CD4-positive, alpha-beta T cell treated with Interleukin-2 at 100 ng/mL for 4 hours (primary cell): ENCODE measurements around the gene MACROH2A2.
"Not testable (repeated sequence)": the region's sequence is repeated elsewhere in the genome, so short reads cannot be mapped to it uniquely, and the experiment has no call there.

Experiments used
- DNase-seq: peaks from one replicate; pipeline ENCODE4 v3.0.0-alpha.2; 2020; ENCODE audit warnings: low spot score

Gene MACROH2A2

GRCh38 chr10:70052462-70053217, at the start of gene MACROH2A2:
Gene MACROH2A2 (plus strand): TSS chr10:70052846. CDS start chr10:70075659, 22,813 bp downstream.
- no peak for DNase-seq

GRCh38 chr10:70007116-70007820, 45.4 kb upstream of the MACROH2A2 start:
- DNase-seq: no peak

DNA sequence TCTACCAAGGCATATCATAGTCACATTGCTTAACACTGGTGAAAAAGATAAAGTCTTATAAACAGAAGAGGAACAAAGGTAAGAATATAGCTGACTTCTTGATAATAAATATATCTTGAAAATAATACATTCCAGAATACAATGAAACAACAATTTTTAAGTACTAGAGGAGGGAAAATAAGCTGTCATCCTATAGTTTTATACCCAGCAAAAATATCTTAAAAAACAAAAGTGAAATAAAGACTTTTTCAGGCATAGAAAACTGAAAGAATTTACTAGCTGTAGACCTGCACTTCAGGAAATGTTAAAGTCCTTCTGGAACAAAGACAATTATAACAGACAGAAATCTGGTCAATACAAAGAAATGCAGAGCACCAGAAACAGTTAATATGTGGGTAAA, 21.4 kb upstream of the MACROH2A2 start:
- DNase-seq: no peak

DNA sequence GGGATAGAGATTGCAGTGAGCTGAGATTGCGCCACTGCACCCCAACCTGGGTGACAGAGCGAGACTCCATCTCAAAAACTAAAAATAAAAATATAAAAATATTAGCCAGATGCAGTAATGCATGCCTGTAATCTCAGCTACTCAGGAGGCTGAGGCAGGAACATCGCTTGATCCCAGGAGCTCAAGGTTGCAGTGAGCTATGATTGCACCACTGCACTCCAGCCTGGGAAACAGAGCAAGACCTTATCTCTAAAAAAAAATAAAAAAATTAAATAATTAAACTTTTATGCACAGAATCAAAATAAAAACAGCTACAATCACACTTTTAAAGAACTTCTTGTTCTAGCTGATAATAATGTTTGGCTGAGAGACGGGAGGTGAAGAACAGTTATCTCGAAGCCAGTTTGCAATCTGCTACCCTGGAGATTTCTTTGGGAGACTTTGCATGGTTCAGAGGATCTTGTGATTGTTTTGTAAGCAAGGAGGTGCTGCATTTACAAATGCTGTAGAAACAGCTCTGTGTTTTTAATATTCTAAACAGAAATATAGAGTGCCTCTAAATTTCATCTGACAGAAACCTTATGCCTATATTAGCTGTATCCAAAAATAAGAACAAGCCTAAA, 19.9 kb upstream of the MACROH2A2 start:
- DNase-seq: no peak

GRCh38 chr10:70034232-70034631, 18.4 kb upstream of the MACROH2A2 start:
- no peak for DNase-seq

DNA sequence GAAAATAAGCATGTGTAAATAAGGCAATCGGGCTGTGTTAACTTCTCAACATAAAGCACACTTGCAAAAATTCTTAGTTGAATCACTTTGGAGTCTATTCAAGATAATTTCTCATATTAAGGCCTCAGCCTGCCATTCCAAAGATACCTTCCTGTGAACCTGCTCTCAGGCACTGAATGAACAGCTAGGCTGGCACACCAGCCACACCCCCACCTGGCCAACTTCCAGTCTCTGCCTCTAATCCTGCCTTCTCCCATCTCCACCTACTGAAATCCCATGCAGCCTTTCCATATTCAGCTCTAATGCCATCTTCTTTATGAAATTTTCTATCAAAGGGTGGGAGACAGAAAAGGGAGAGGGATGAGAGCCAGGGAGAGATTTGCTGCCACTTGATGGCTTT, 17.1 kb upstream of the MACROH2A2 start:
- DNase-seq: no peak

DNA sequence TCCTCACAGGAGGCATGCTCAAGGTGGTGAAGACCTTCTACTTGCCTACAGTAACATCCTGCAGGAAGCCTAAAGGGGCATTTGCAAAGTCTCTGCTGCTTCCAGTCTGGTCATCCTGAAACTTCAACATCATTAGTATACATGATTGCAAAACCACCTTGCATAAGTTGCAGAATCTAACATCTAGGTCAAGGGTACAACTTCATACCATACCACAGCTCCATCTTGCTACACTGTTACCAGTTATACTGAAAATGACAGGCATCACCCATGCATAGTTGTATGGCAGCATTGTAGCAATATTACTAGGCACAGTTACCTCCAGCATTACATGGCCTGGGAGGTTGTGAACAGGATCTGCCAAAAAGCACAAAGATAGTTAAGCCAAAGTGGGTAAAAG, 13.7 kb upstream of the MACROH2A2 start:
- DNase-seq: no peak

DNA sequence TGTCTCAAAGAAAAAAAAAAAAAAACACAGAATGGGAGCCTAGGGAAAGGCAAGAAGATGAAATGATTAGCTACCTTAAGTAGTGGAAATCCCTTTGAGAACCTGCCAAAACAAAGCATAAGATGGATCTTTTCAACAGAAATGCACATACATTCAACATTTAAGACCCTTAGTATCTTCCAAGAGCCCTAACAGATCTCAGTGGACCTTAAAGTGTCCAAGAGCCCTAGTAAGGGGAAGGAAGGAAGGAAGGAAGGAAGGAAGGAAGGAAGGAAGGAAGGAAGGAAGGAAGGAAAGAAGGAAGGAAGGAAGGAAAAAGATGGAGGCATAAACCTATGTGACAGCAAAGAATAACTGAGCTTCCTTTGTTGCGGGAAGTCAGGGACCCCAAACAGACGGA, 11.6 kb upstream of the MACROH2A2 start:
- no peak for DNase-seq

GRCh38 chr10:70041739-70042138, 10.9 kb upstream of the MACROH2A2 start:
- DNase-seq: not testable (repeated sequence)

- DNase-seq: not testable (repeated sequence)
Observed at GRCh38 chr10:70047066-70047465, 5.6 kb upstream of the MACROH2A2 start.

- no peak for DNase-seq
Observed at GRCh38 chr10:70048030-70048723, 4.5 kb upstream of the MACROH2A2 start.

DNA sequence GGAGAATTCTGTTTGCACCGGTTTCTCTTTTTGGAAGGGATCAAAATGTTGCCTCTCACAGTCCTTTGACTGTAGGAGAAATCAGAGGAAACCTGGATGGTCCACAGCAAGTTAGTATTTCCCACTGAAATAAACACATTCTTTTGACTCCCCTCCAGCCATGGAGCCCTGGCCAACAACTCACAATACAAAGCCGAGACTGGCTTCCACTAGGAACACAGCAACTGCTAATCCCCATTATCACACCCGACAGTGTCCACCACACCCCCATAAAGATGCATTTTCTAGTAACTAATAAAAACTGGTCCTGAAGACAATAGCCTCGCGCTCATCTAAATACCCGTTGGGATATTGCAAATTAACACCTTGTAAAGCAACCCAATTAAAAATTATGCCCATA, 798 bp upstream of the MACROH2A2 start:
- DNase-seq: no peak

GRCh38 chr10:70053218-70053840, 683 bp downstream of the MACROH2A2 start:
- no peak for DNase-seq

GRCh38 chr10:70053841-70054288, 1.2 kb downstream of the MACROH2A2 start:
- DNase-seq: no peak

DNA sequence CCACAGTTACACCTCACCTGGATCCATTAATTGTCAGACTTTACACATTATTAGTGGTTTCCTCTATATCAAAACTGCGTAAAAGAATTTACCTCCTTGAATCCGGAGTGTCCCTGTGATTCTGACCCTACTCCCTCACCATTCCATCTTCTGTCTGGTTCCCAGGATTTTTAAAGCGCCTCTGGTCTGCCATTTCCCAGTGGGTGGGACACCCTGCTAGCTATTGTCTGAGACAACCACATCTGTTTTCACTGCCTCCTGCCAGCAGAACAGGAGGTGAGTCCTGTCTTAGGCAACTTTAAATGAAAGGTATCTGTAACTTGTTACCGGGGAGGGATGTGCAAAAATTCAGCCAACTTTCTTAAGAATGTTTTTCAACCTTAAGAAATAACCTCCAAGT, 2.3 kb downstream of the MACROH2A2 start:
- DNase-seq: no peak

- DNase-seq: no peak
Observed at GRCh38 chr10:70055550-70055949, 2.9 kb downstream of the MACROH2A2 start.

DNA sequence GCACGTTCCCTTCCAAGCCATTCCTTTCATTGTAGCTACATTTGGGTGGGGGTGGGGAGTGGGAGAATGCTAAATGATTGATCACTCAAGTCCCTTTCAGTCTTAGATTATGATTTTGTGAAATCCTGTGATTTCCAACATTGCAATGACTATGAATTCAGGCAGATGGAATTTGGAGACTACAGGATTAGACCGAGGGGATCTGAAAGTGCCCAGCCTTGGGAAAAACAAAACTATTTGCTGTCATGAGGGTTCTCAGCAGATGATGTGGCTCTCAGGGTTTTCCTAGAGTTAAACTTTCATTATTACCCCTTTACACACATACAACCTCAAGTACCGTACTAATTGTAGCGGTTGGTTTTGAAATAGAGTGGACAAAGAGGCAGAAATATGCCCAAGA, 4.7 kb downstream of the MACROH2A2 start:
- no peak for DNase-seq

- no peak for DNase-seq
Observed at GRCh38 chr10:70060389-70060788, 7.7 kb downstream of the MACROH2A2 start.

DNA sequence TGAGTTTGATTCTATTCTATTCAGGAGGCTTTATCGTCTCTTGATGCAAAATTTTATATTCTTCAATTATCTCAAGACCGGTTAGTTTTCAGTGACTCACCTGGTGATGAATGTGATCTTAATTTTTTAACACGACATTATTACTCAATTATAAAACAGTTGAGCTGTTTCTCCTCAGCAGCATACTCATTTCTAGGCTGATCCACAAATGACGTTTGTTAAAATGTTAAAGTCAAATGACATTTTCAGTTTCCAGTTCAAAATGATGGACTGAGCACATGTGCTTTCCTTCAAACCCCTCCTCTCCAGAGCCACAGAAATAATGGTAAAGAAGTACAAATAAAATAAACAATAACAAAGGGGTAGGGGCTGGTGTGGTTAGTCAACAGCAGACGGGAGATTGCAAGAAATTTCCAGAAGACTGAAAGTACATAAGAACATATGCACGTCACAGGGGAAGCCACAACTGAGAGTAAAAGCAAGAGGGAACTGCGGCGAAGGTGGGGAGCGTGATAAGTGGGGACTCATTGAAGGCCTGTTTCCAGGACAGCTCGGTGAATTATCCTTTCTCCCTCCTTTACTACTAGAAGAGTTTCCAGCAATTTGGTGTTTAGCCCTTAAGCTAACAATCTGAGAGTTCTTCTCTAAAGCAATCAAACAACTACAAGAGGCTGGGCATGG, 10.9 kb downstream of the MACROH2A2 start:
- DNase-seq: no peak

DNA sequence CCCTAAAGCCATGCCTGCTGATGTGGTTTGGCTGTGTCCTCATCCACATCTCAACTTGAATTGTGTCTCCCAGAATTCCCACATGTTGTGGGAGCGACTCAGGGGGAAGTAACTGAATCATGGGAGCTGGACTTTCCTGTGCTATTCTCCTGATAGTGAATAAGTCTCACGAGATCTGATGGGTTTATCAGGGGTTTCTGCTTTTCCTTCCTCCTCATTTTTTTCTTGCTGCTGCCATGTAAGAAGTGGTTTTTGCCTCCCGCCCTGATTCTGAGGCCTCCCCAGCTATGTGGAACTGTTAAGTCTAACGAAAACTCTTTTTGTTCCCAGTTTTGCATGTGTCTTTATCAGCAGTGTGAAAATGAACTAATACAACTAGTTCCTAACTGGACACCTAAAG, 11.8 kb downstream of the MACROH2A2 start:
- no peak for DNase-seq

- no peak for DNase-seq
Observed at GRCh38 chr10:70066190-70066589, 13.5 kb downstream of the MACROH2A2 start.
